Astrocyte (in vitro differentiated cells and primary cell): ENCODE data around the gene GALNT2.

Experiments
- CTCF ChIP-seq: IDR thresholded peaks from 2 replicates; pipeline ENCODE4 v1.5.1; 2011; ENCODE audit warnings: low read depth, mild to moderate bottlenecking, inconsistent platforms, low read length, moderate library complexity; ENCODE audit not compliant: insufficient read depth
- EZH2 ChIP-seq: IDR thresholded peaks from 2 replicates; pipeline ENCODE4 v1.6.1; 2012; ENCODE audit warnings: mild to moderate bottlenecking, low read length, inconsistent platforms; ENCODE audit not compliant: insufficient read depth

- TF ChIP-seq CTCF = no peak
- TF ChIP-seq EZH2 = no peak
Measured at GRCh38 chr1:230105754-230106625, 39.0 kb downstream of the GALNT2 start.
